Pulmonary artery endothelial cell (primary cell): ENCODE measurements around the gene MREG. TPM values are rescaled to one million over a fixed set of nuclear protein-coding genes. Genes with fewer than 3 reads are reported as not detected.

Experiments
- DNase-seq: peaks from one replicate; pipeline ENCODE4 v3.0.0-alpha.2; 2011; ENCODE audit warnings: low read depth, low spot score
- total RNA-seq: library from RNA; depleted of rRNA; stranded (reverse); fragments of >200 nt; gene quantifications from 2 replicates; pipeline ENCODE4 v1.2.3, GENCODE V29; 2014

Gene MREG
- total RNA-seq, 1 donor from 2014 or later: 6.7 TPM

DNA sequence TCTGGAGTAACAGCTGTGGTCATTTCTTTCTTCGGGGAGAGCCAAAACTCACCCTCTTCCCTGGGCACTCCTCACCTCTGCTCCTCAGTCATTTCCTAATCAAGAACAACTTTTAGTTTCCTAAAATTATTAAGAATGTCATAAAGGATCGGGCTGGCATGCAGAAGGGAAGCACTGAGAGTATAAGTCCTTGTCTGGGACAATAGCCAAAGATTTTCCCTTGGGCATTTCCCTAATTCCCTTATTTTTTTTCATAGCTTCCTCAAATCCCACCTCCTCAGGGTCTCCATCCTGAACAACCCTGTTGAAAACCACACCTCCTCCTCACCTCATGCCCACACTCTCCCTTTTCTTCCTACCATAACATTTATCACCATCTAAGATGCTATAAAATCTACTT, 115.0 kb downstream of the MREG start:
- DNase-seq: no peak

DNA sequence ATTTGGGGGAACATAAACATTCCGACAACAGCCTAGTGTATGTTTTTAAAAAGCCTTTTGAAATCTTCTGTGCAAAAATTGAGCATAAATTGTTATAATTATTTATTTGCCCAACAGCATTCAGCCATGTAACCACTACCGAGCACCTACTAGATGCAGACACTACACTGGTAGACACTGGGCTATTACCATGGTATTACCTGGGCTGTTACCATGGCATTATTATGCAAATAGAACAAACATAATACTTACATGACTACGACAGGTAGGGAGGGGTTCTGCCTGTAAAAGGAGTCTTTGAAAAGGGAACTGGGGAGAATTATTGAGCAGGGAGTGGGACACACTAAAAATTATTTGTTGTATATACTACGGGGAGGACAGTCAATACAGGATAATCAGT, 116.4 kb downstream of the MREG start:
- DNase-seq: no peak

DNA sequence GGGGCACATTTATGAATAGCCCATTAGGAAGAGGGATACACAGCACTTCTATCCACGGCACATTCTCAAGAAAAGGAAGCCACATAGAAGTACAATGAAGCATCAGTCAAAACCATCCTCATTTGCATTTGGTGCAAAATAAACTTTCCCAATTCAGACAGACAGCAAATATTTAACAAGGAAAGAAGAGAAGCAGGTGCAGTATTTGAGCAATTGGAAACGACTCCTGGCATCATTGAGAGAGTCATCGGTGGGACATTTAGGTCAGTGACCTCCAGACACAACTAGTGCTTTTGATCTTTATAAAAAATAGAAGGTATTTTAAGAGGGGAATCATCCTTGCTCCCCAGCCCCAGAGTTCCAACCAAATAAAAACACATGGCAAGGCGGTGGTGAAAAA, 118.0 kb downstream of the MREG start:
- no peak for DNase-seq

Other genes starting within 250 kb of the MREG start
- gene PECR, start 68.3 kb upstream of the MREG start, total RNA-seq: 6.9 and 11.8 TPM in 2 replicates
- 0.07 and 0.14 TPM in 2 replicates for gene TMEM169, start 68.4 kb upstream of the MREG start, total RNA-seq
- gene XRCC5, start 95.8 kb upstream of the MREG start, total RNA-seq: 322 and 325 TPM in 2 replicates